HG03025 (cell line): Measurements from ENCODE around the gene EMID1.
A peak's percentile ranks its signal among the peaks of the same experiment; 100 is the strongest.

Source experiments
- ATAC-seq: cut with Tn5 transposase; IDR thresholded peaks from one replicate; pipeline ENCODE4 v1.9.1; 2021; ENCODE audit warnings: mild to moderate bottlenecking, moderate library complexity; ENCODE audit not compliant: unreplicated experiment, low FRiP score

Gene EMID1

GRCh38 chr22:29205594-29206371 lies at the start of gene EMID1:
TSS of gene EMID1 (plus strand) at chr22:29205896. CDS start at chr22:29206039, 143 bp downstream.
- no peak for ATAC-seq

GRCh38 chr22:29155966-29156365 lies 49.7 kb upstream of the EMID1 start:
- ATAC-seq = no peak

GRCh38 chr22:29156507-29156906 lies 49.2 kb upstream of the EMID1 start:
- ATAC-seq = no peak

GRCh38 chr22:29157759-29158535 lies 47.7 kb upstream of the EMID1 start:
- no peak for ATAC-seq

GRCh38 chr22:29158546-29158945 lies 47.1 kb upstream of the EMID1 start:
- no peak for ATAC-seq

- ATAC-seq = no peak
Measured at GRCh38 chr22:29163808-29164207, 41.9 kb upstream of the EMID1 start.

- ATAC-seq = no peak
Measured at GRCh38 chr22:29165321-29166060, 40.2 kb upstream of the EMID1 start.

- ATAC-seq = no peak
Measured at GRCh38 chr22:29166180-29166579, 39.5 kb upstream of the EMID1 start.

- peak; percentile 59 for ATAC-seq
Measured at GRCh38 chr22:29167032-29167911, 38.4 kb upstream of the EMID1 start.

- no peak for ATAC-seq
Measured at GRCh38 chr22:29171721-29172120, 34.0 kb upstream of the EMID1 start.

GRCh38 chr22:29172216-29172615 lies 33.5 kb upstream of the EMID1 start:
- ATAC-seq = no peak

- ATAC-seq = no peak
Measured at GRCh38 chr22:29175312-29175835, 30.3 kb upstream of the EMID1 start.

GRCh38 chr22:29183971-29184848 lies 21.5 kb upstream of the EMID1 start:
- no peak for ATAC-seq

- ATAC-seq = no peak
Measured at GRCh38 chr22:29184849-29185490, 20.7 kb upstream of the EMID1 start.

- ATAC-seq = no peak
Measured at GRCh38 chr22:29186302-29186701, 19.4 kb upstream of the EMID1 start.

GRCh38 chr22:29187831-29188230 lies 17.9 kb upstream of the EMID1 start:
- no peak for ATAC-seq

- ATAC-seq = no peak
Measured at GRCh38 chr22:29190051-29190450, 15.6 kb upstream of the EMID1 start.

GRCh38 chr22:29190918-29191317 lies 14.8 kb upstream of the EMID1 start:
- ATAC-seq = no peak
